Measurements from ENCODE around the gene ACTG1. TPM values are rescaled to one million over a fixed set of nuclear protein-coding genes. Genes with fewer than 3 reads are reported as not detected.

Gene ACTG1
- total RNA-seq, 1 donor from 2014 or later = 2,441 TPM

- Histone ChIP-seq H3K27me3 (no peaks in the 10 kb centered on the region), H3K27ac (no peak overlapping the region), H3K36me3 (no peaks in the 10 kb centered on the region), H3K4me1 (peaks cover 34% of the 10 kb centered on the region), H3K9me3 (no peaks in the 10 kb centered on the region), H3K4me3 (no peak overlapping the region)
- intact Hi-C loops (cut with DNase I) = loop anchor here (2.0 kb wide), 2 partner anchors 81 to 133 kb away; no protein-coding TSS in a partner anchor
- DNase-seq (ENCODE audit: extremely low spot score in 2 of 2) = no peak
- TF ChIP-seq POLR2A (IDR thresholded peaks at IDR 0.05) (no peak), CTCF (IDR thresholded peaks at IDR 0.05) (no peak), POLR2AphosphoS5 (IDR thresholded peaks at IDR 0.05; ENCODE audit: insufficient read depth in 1 of 2, low read depth in 1 of 2) (no peak)
Measured at GRCh38 chr17:81479175-81480071, 33.2 kb downstream of the ACTG1 start.

- Histone ChIP-seq H3K36me3 (no peaks in the 10 kb centered on the region), H3K9me3 (no peaks in the 10 kb centered on the region), H3K27me3 (no peaks in the 10 kb centered on the region), H3K4me3 (no peak overlapping the region), H3K27ac (no peak overlapping the region), H3K4me1 (peaks cover 22% of the 10 kb centered on the region)
- intact Hi-C loops (cut with DNase I) = no loop called here
- DNase-seq (ENCODE audit: extremely low spot score in 2 of 2) = no peak
- no peak for TF ChIP-seq POLR2AphosphoS5 (IDR thresholded peaks at IDR 0.05; ENCODE audit: insufficient read depth in 1 of 2, low read depth in 1 of 2)
- TF ChIP-seq POLR2A (IDR thresholded peaks at IDR 0.05) = no peak
- TF ChIP-seq CTCF (IDR thresholded peaks at IDR 0.05) = no peak
Measured at GRCh38 chr17:81478119-81478518, 34.5 kb downstream of the ACTG1 start.

GRCh38 chr17:81477173-81477572, 35.4 kb downstream of the ACTG1 start:
- Histone ChIP-seq H3K4me1 (peaks cover 25% of the 10 kb centered on the region), H3K9me3 (no peaks in the 10 kb centered on the region), H3K27ac (no peak overlapping the region), H3K36me3 (no peaks in the 10 kb centered on the region), H3K4me3 (no peak overlapping the region), H3K27me3 (no peaks in the 10 kb centered on the region)
- DNase-seq (ENCODE audit: extremely low spot score in 2 of 2) = no peak
- TF ChIP-seq CTCF (IDR thresholded peaks at IDR 0.05) = no peak
- TF ChIP-seq POLR2AphosphoS5 (IDR thresholded peaks at IDR 0.05; ENCODE audit: insufficient read depth in 1 of 2, low read depth in 1 of 2) = no peak
- no peak for TF ChIP-seq POLR2A (IDR thresholded peaks at IDR 0.05)
- intact Hi-C loops (cut with DNase I) = no loop called here

GRCh38 chr17:81476635-81477034, 36.0 kb downstream of the ACTG1 start:
- H3K4me1 ChIP-seq = peaks cover 21% of the 10 kb centered on the region

More at GRCh38 chr17:81476635-81477034, 36.0 kb downstream of the ACTG1 start:
- Histone ChIP-seq H3K27ac (no peak overlapping the region), H3K9me3 (no peaks in the 10 kb centered on the region), H3K4me3 (no peak overlapping the region), H3K27me3 (no peaks in the 10 kb centered on the region), H3K36me3 (no peaks in the 10 kb centered on the region)
- no peak for TF ChIP-seq CTCF (IDR thresholded peaks at IDR 0.05)
- no peak for TF ChIP-seq POLR2A (IDR thresholded peaks at IDR 0.05)
- TF ChIP-seq POLR2AphosphoS5 (IDR thresholded peaks at IDR 0.05; ENCODE audit: insufficient read depth in 1 of 2, low read depth in 1 of 2) = no peak
- intact Hi-C loops (cut with DNase I) = no loop called here
- DNase-seq (ENCODE audit: extremely low spot score in 2 of 2) = no peak

Measured in vagina (tissue), 2 donors.